GM19023 (cell line): Measurements from ENCODE around the gene CNGB1.
"Not testable (repeated sequence)": the region's sequence is repeated elsewhere in the genome, so short reads cannot be mapped to it uniquely, and the experiment has no call there.

Source experiments
- ATAC-seq: cut with Tn5 transposase; IDR thresholded peaks from one replicate; pipeline ENCODE4 v1.9.1; 2021; ENCODE audit warnings: mild to moderate bottlenecking, moderate library complexity; ENCODE audit not compliant: unreplicated experiment

The CNGB1 gene

GRCh38 chr16:57868913-57869520 lies 101.9 kb downstream of the CNGB1 start:
- ATAC-seq = no peak

- ATAC-seq = no peak
These were observed 103.8 kb downstream of the CNGB1 start for GRCh38 chr16:57867000-57867561.

GRCh38 chr16:57866529-57866918 lies 104.4 kb downstream of the CNGB1 start:
- ATAC-seq = no peak

- ATAC-seq = no peak
These were observed 105.0 kb downstream of the CNGB1 start for GRCh38 chr16:57865746-57866528.

GRCh38 chr16:57863434-57864160 lies 107.3 kb downstream of the CNGB1 start:
- ATAC-seq = no peak

- no peak for ATAC-seq
These were observed 108.1 kb downstream of the CNGB1 start for GRCh38 chr16:57862698-57863433.

- no peak for ATAC-seq
These were observed 111.6 kb downstream of the CNGB1 start for GRCh38 chr16:57859331-57859730.

GRCh38 chr16:57858635-57859034 lies 112.3 kb downstream of the CNGB1 start:
- no peak for ATAC-seq

GRCh38 chr16:57857991-57858390 lies 112.9 kb downstream of the CNGB1 start:
- not testable (repeated sequence) for ATAC-seq

GRCh38 chr16:57855188-57855587 lies 115.7 kb downstream of the CNGB1 start:
- no peak for ATAC-seq

GRCh38 chr16:57852189-57852588 lies 118.7 kb downstream of the CNGB1 start:
- no peak for ATAC-seq

GRCh38 chr16:57848181-57848580 lies 122.7 kb downstream of the CNGB1 start:
- ATAC-seq = no peak

- ATAC-seq = not testable (repeated sequence)
These were observed 124.0 kb downstream of the CNGB1 start for GRCh38 chr16:57846931-57847330.

GRCh38 chr16:57846078-57846697 lies 124.7 kb downstream of the CNGB1 start:
- no peak for ATAC-seq

- no peak for ATAC-seq
These were observed 125.8 kb downstream of the CNGB1 start for GRCh38 chr16:57845115-57845514.

- no peak for ATAC-seq
These were observed 126.4 kb downstream of the CNGB1 start for GRCh38 chr16:57844416-57845030.

- no peak for ATAC-seq
These were observed 127.5 kb downstream of the CNGB1 start for GRCh38 chr16:57843400-57843799.

- ATAC-seq = no peak
These were observed 128.3 kb downstream of the CNGB1 start for GRCh38 chr16:57842601-57843000.

- no peak for ATAC-seq
These were observed 130.1 kb downstream of the CNGB1 start for GRCh38 chr16:57840833-57841232.

GRCh38 chr16:57838161-57838560 lies 132.8 kb downstream of the CNGB1 start:
- no peak for ATAC-seq
